ENCODE results near the gene SLX4IP.

Gene SLX4IP

GRCh38 chr20:10649080-10649796 lies 214.1 kb downstream of the SLX4IP start:
- H3K27me3 Mint-ChIP-seq: peaks cover 15% of the 10 kb centered on the region
- CTCF ChIA-PET: interaction anchor here (1.0 to 1.5 kb wide), 2 partner anchors 9 to 21 kb away, joined by 4 read pairs; no protein-coding TSS in a partner anchor
- H3K9me3 Mint-ChIP-seq: no peaks in the 10 kb centered on the region
- no peaks in the 10 kb centered on the region for H3K4me1 Mint-ChIP-seq
- H3K4me3 Mint-ChIP-seq: no peak overlapping the region
- no peak for DNase-seq
- H3K27ac Mint-ChIP-seq: no peak overlapping the region
- H3K36me3 Mint-ChIP-seq: no peaks in the 10 kb centered on the region

GRCh38 chr20:10649797-10650160 lies 214.7 kb downstream of the SLX4IP start:
- no peak overlapping the region for H3K27ac Mint-ChIP-seq

GRCh38 chr20:10651227-10651990 lies 216.3 kb downstream of the SLX4IP start:
- H3K4me1 Mint-ChIP-seq: no peaks in the 10 kb centered on the region
- H3K9me3 Mint-ChIP-seq: no peaks in the 10 kb centered on the region
- H3K36me3 Mint-ChIP-seq: no peaks in the 10 kb centered on the region
- no peak overlapping the region for H3K27ac Mint-ChIP-seq
- CTCF ChIA-PET: no interaction called here
- peaks cover 18% of the 10 kb centered on the region for H3K27me3 Mint-ChIP-seq
- no peak overlapping the region for H3K4me3 Mint-ChIP-seq
- no peak for DNase-seq

More at GRCh38 chr20:10649797-10650160, 214.7 kb downstream of the SLX4IP start:
- no peaks in the 10 kb centered on the region for H3K36me3 Mint-ChIP-seq
- H3K9me3 Mint-ChIP-seq: no peaks in the 10 kb centered on the region
- H3K27me3 Mint-ChIP-seq: peaks cover 15% of the 10 kb centered on the region
- H3K4me1 Mint-ChIP-seq: no peaks in the 10 kb centered on the region
- DNase-seq: no peak
- CTCF ChIA-PET: interaction anchor here (1.5 kb wide), 1 partner anchor 10 kb away, joined by 4 read pairs; no protein-coding TSS in a partner anchor
- H3K4me3 Mint-ChIP-seq: no peak overlapping the region

GRCh38 chr20:10652185-10652584 lies 217.1 kb downstream of the SLX4IP start:
- Mint-ChIP-seq H3K9me3 (no peaks in the 10 kb centered on the region), H3K27me3 (peaks cover 18% of the 10 kb centered on the region)
- CTCF ChIA-PET: no interaction called here

GRCh38 chr20:10652660-10653261 lies 217.7 kb downstream of the SLX4IP start:
- no peak overlapping the region for H3K27ac Mint-ChIP-seq
- no peaks in the 10 kb centered on the region for H3K4me1 Mint-ChIP-seq
- no peak overlapping the region for H3K4me3 Mint-ChIP-seq
- DNase-seq: no peak
- no peaks in the 10 kb centered on the region for H3K9me3 Mint-ChIP-seq
- CTCF ChIA-PET: no interaction called here
- H3K27me3 Mint-ChIP-seq: peaks cover 22% of the 10 kb centered on the region
- H3K36me3 Mint-ChIP-seq: no peaks in the 10 kb centered on the region

More at GRCh38 chr20:10652185-10652584, 217.1 kb downstream of the SLX4IP start:
- no peak overlapping the region for H3K27ac Mint-ChIP-seq
- H3K4me1 Mint-ChIP-seq: no peaks in the 10 kb centered on the region
- no peak for DNase-seq
- no peaks in the 10 kb centered on the region for H3K36me3 Mint-ChIP-seq
- no peak overlapping the region for H3K4me3 Mint-ChIP-seq

GRCh38 chr20:10653599-10654249 lies 218.6 kb downstream of the SLX4IP start:
- no peaks in the 10 kb centered on the region for H3K36me3 Mint-ChIP-seq
- H3K9me3 Mint-ChIP-seq: no peaks in the 10 kb centered on the region
- H3K4me3 Mint-ChIP-seq: no peak overlapping the region
- H3K27me3 Mint-ChIP-seq: peaks cover 28% of the 10 kb centered on the region
- H3K27ac Mint-ChIP-seq: no peak overlapping the region
- DNase-seq: no peak
- H3K4me1 Mint-ChIP-seq: no peaks in the 10 kb centered on the region
- CTCF ChIA-PET: no interaction called here

- no peak overlapping the region for H3K27ac Mint-ChIP-seq
- no peak for DNase-seq
- no peaks in the 10 kb centered on the region for H3K9me3 Mint-ChIP-seq
- CTCF ChIA-PET: no interaction called here
- no peak overlapping the region for H3K4me3 Mint-ChIP-seq
- no peaks in the 10 kb centered on the region for H3K4me1 Mint-ChIP-seq
- peaks cover 27% of the 10 kb centered on the region for H3K27me3 Mint-ChIP-seq
- H3K36me3 Mint-ChIP-seq: no peaks in the 10 kb centered on the region
Measured at GRCh38 chr20:10654250-10654610, 219.1 kb downstream of the SLX4IP start.

GRCh38 chr20:10654630-10655029 lies 219.5 kb downstream of the SLX4IP start:
- Mint-ChIP-seq H3K4me3 (no peak overlapping the region), H3K4me1 (no peaks in the 10 kb centered on the region), H3K36me3 (no peaks in the 10 kb centered on the region), H3K27ac (no peak overlapping the region), H3K27me3 (peaks cover 24% of the 10 kb centered on the region), H3K9me3 (no peaks in the 10 kb centered on the region)
- CTCF ChIA-PET: no interaction called here
- DNase-seq: no peak

- DNase-seq: no peak
- H3K27ac Mint-ChIP-seq: no peak overlapping the region
- H3K4me3 Mint-ChIP-seq: no peak overlapping the region
- no peaks in the 10 kb centered on the region for H3K36me3 Mint-ChIP-seq
- no peaks in the 10 kb centered on the region for H3K4me1 Mint-ChIP-seq
- H3K27me3 Mint-ChIP-seq: peaks cover 31% of the 10 kb centered on the region
- no peaks in the 10 kb centered on the region for H3K9me3 Mint-ChIP-seq
- CTCF ChIA-PET: no interaction called here
Measured at GRCh38 chr20:10655720-10656669, 220.9 kb downstream of the SLX4IP start.

- Mint-ChIP-seq H3K4me1 (no peaks in the 10 kb centered on the region), H3K27ac (no peak overlapping the region), H3K36me3 (no peaks in the 10 kb centered on the region), H3K27me3 (peaks cover 38% of the 10 kb centered on the region), H3K4me3 (no peak overlapping the region), H3K9me3 (no peaks in the 10 kb centered on the region)
- no peak for DNase-seq
- CTCF ChIA-PET: no interaction called here
Measured at GRCh38 chr20:10657453-10657852, 222.3 kb downstream of the SLX4IP start.

GRCh38 chr20:10658051-10658823 lies 223.1 kb downstream of the SLX4IP start:
- H3K4me3 Mint-ChIP-seq: no peak overlapping the region
- H3K27ac Mint-ChIP-seq: no peak overlapping the region
- no peaks in the 10 kb centered on the region for H3K4me1 Mint-ChIP-seq
- H3K36me3 Mint-ChIP-seq: no peaks in the 10 kb centered on the region
- peaks cover 44% of the 10 kb centered on the region for H3K27me3 Mint-ChIP-seq
- no peaks in the 10 kb centered on the region for H3K9me3 Mint-ChIP-seq
- CTCF ChIA-PET: no interaction called here
- DNase-seq: no peak

GRCh38 chr20:10658876-10659632 lies 223.9 kb downstream of the SLX4IP start:
- Mint-ChIP-seq H3K4me3 (no peak overlapping the region), H3K36me3 (no peaks in the 10 kb centered on the region), H3K27me3 (peaks cover 53% of the 10 kb centered on the region), H3K27ac (no peak overlapping the region), H3K4me1 (no peaks in the 10 kb centered on the region), H3K9me3 (no peaks in the 10 kb centered on the region)
- DNase-seq: no peak
- CTCF ChIA-PET: no interaction called here

Measured in activated naive CD4-positive, alpha-beta T cell treated with anti-CD3 and anti-CD28 coated beads, Interleukin-2, amount 10 ng/mL, durations not matched to agents 7 days and 5 days (primary cell).